Measurements from ENCODE around the gene MAMDC2. TPM values are rescaled to one million over a fixed set of nuclear protein-coding genes. Genes with fewer than 3 reads are reported as not detected.

The MAMDC2 gene
- total RNA-seq, 2 donors from 2014 or later: 12.3 to 19.6 TPM

GRCh38 chr9:70261131-70261870 lies 217.7 kb downstream of the MAMDC2 start:
- ATAC-seq: no peak
- intact Hi-C loops (cut with DNase I): no loop called here
- no peak for DNase-seq

- ATAC-seq (no peak), DNase-seq (no peak)
- intact Hi-C loops (cut with DNase I): no loop called here
Measured at GRCh38 chr9:70262366-70262765, 218.7 kb downstream of the MAMDC2 start.

GRCh38 chr9:70262948-70263347 lies 219.3 kb downstream of the MAMDC2 start:
- intact Hi-C loops (cut with DNase I): no loop called here
- DNase-seq: no peak
- no peak for ATAC-seq

GRCh38 chr9:70263421-70263820 lies 219.8 kb downstream of the MAMDC2 start:
- intact Hi-C loops (cut with DNase I): no loop called here
- no peak for ATAC-seq
- DNase-seq: no peak

Other genes starting within 250 kb of the MAMDC2 start
- gene CFAP95, start 223.0 kb upstream of the MAMDC2 start, total RNA-seq: under 1 TPM in 1 of 2 donors, not detected in 1; 0.37 TPM
- gene SMC5, start 215.1 kb downstream of the MAMDC2 start, total RNA-seq: 10 to 100 TPM; 12.3 to 21.0 TPM